GM13977 (cell line): ENCODE measurements around the gene CARD18.
"Not testable (repeated sequence)": the region's sequence is repeated elsewhere in the genome, so short reads cannot be mapped to it uniquely, and the experiment has no call there.

Experiments
- DNase-seq: peaks from one replicate; pipeline ENCODE4 v3.0.0; 2012; ENCODE audit warnings: low spot score
- CTCF ChIP-seq: IDR thresholded peaks from 2 replicates; pipeline ENCODE4 v1.5.1; 2012; ENCODE audit warnings: mild to moderate bottlenecking, control low read depth; ENCODE audit not compliant: insufficient read depth; ENCODE audit errors: extremely low read depth, missing control alignments
- in situ Hi-C: fragments of 300-500 bp; cut with MboI; formaldehyde crosslinking; loops from one replicate; pipeline ENCODE4 v1.12.0; 2022; ENCODE audit warnings: low sequenced_read_pairs, low pct_unique_long_range_greater_than_20kb, mixed read lengths, inconsistent platforms; ENCODE audit not compliant: unreplicated experiment

Gene CARD18

GRCh38 chr11:105106140-105106539 lies 33.4 kb downstream of the CARD18 start:
- no peak for TF ChIP-seq CTCF
- in situ Hi-C loops, result no loop called here
- no peak for DNase-seq

- DNase-seq, result no peak
- no peak for TF ChIP-seq CTCF
- in situ Hi-C loops, result no loop called here
Measured at GRCh38 chr11:105104292-105104691, 35.3 kb downstream of the CARD18 start.

GRCh38 chr11:105103336-105103735 lies 36.2 kb downstream of the CARD18 start:
- no peak for TF ChIP-seq CTCF

GRCh38 chr11:105102079-105102581 lies 37.4 kb downstream of the CARD18 start:
- in situ Hi-C loops, DNase-seq: not testable (repeated sequence)

More at GRCh38 chr11:105103336-105103735, 36.2 kb downstream of the CARD18 start:
- no peak for DNase-seq
- in situ Hi-C loops, result no loop called here

GRCh38 chr11:105100981-105101630 lies 38.5 kb downstream of the CARD18 start:
- no peak for TF ChIP-seq CTCF
- no peak for DNase-seq
- in situ Hi-C loops, result no loop called here

GRCh38 chr11:105100206-105100605 lies 39.4 kb downstream of the CARD18 start:
- no peak for DNase-seq
- in situ Hi-C loops, result no loop called here
- no peak for TF ChIP-seq CTCF

GRCh38 chr11:105099594-105099993 lies 40.0 kb downstream of the CARD18 start:
- in situ Hi-C loops, DNase-seq: not testable (repeated sequence)
